ENCODE results near the gene FAM43B.

Gene FAM43B

GRCh38 chr1:20552728-20553445, 514 bp downstream of the FAM43B start:
- no peak for DNase-seq

- no peak for DNase-seq
Observed at GRCh38 chr1:20555025-20555757, 2.8 kb downstream of the FAM43B start.

- DNase-seq, result no peak
Observed at GRCh38 chr1:20555758-20556120, 3.4 kb downstream of the FAM43B start.

- DNase-seq, result no peak
Observed at GRCh38 chr1:20558191-20558590, 5.8 kb downstream of the FAM43B start.

GRCh38 chr1:20560966-20561365, 8.6 kb downstream of the FAM43B start:
- no peak for DNase-seq

- no peak for DNase-seq
Observed at GRCh38 chr1:20565234-20565633, 12.9 kb downstream of the FAM43B start.

- DNase-seq, result no peak
Observed at GRCh38 chr1:20569523-20570098, 17.2 kb downstream of the FAM43B start.

DNA sequence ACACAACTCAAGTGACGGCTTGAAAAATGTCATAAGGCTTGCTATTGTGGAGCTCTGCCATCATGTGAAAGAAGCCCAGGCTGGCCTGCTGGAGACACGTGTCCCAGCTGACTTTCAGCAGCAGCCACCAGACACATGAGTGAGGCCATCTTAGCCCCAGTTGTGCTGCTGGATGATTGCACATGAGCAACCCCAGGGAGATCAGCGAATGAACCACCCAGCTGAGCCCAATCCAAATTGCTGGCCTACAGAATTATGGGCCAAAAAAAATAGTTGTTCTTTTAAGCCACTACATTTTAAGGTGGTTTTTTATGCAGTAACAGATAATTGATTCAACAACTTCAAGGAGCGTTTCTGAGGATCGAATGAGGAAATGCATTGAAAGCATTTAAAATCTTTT, 19.1 kb downstream of the FAM43B start:
- no peak for DNase-seq

GRCh38 chr1:20573987-20574386, 21.6 kb downstream of the FAM43B start:
- no peak for DNase-seq

DNA sequence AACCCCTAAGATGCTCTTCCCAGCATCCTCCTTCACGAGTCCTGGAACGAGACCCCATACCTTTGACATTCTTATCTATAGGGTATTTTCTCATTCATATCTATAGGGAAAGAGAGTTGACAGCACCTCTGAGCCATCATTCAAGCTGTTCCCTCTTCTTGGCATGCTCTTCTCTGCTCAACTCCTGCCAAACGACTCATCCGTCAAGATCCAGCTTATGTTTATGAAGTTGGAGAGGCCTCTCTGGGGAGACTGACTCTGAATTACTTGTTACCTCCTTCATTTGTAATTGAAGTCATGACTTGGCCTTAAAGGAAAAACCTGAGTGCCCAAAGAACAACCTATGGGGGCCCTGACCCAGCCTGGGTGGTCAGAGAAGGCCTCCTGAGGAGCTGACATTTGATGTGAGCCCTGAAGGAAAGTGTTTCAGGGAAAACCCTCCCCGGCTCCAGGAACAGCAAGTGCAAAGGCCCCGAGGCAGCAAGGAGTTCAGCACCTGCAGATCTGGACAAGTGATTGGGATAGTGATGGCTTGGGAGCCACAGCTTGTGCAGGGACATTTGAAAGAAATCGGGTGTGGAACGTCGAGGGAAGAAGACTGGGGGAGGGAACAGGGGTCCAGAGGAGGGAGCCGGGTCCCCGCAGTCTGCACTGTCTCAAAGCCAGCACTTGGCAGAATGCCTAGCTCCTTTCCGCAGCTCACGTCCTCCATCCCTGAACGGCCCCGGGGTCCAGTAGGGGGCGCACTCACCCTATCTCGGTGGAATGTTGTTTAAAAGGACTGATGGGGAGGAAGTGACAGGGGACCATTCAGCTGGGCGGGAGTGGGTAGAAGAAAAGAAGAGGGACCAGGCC, 22.5 kb downstream of the FAM43B start:
- DNase-seq, result peak; percentile 26 to 59

DNA sequence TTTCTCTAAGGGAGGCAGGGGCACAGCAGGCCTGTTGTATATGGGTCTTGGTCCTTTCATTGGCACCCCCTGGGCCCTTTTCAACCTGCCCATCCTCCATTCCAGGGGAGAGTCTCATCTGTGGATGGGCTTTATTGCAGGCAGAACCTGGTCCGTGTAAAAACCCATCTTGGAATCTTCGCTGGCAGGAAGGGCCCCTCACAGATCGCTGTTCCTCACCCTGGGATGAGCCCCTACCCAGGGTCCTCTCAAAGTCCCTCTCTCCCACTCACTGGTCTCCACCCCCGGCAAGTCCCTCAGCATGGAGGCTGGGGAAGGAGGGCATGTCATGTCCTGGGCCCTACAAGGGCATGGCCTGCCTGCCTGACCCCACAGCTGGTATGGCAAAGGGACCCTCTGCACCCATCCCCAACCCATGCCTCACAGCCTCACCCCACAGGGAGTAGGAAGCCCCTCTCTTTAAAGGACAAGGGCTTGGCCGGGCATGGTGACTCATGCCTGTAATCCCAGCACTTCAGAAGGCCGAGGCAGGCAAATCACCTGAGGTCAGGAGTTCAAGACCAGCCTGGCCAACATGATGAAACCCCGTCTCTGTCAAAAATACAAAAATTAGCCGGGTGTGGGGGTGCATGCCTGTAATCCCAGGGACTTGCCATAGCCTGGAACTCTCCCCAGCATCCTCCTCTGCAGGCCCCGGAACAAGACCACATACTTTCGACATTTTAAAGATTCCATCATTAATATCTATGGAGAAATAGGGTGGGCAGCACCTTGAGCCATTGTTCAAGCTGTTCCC, 23.4 kb downstream of the FAM43B start:
- no peak for DNase-seq

- no peak for DNase-seq
Observed at GRCh38 chr1:20578062-20578461, 25.7 kb downstream of the FAM43B start.

- DNase-seq, result no peak
Observed at GRCh38 chr1:20578721-20579395, 26.5 kb downstream of the FAM43B start.

GRCh38 chr1:20584890-20585289, 32.5 kb downstream of the FAM43B start:
- DNase-seq, result no peak

DNA sequence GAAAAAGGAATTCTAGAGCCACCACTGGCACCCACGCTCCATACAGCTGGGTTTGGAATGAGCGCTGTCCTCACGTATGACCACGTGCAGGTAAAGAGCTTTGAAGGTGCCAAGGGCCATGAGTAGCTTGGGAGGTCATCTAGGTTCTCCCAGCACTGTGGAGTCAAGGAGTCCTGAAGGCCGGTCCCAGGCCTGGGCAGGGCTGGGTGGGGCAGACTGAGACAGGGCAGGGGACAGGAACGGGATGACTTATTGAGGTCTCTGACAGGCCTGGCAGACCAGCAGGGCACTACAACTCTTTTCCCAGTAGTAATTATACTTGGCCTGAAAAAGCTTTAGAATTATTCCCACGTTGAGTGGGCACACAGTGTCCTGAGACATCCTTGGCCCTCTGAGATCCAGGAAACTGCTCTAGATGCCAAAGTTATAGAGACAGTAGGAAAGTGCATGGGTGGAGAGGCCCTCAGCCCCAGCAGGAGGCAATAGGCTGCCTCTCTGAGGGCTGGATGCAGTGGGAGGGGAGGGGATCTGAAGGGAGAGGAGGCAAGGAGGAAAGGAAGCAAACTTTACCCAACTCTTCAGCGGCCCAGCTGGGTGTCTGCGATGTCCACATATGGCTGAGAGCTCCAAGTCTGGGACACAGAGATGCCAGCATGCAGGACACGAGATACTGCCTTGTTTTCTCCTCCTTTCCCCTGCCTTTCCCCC, 34.7 kb downstream of the FAM43B start:
- no peak for DNase-seq

GRCh38 chr1:20587661-20588053, 35.3 kb downstream of the FAM43B start:
- DNase-seq, result no peak

DNA sequence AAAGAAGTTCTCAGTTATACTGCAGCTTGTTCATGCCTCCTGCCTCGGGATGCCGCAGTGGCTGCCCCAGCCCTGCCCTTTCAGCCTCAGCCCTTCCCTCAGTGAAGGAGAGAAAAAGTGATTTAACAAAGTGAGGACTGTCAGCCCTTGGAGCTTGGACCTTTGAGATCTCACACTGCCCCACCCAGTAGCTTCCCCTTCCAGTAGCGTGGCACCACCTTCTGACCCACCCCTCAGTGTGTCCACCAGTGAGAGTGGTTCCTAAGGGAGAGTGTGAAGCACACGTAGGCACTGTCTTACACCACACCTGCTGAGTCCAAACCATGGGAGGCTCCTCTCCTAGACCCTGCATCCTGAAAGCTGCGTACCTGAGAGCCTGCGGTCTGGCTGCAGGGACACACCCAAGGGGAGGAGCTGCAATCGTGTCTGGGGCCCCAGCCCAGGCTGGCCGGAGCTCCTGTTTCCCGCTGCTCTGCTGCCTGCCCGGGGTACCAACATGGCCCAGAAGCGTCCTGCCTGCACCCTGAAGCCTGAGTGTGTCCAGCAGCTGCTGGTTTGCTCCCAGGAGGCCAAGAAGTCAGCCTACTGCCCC, 36.4 kb downstream of the FAM43B start, which contains the start of gene CDA:
TSS of gene CDA (plus strand) at position 464 of the 592 bp plus-strand sequence. CDS start at position 497, 33 bp downstream.
- DNase-seq, result no peak

DNA sequence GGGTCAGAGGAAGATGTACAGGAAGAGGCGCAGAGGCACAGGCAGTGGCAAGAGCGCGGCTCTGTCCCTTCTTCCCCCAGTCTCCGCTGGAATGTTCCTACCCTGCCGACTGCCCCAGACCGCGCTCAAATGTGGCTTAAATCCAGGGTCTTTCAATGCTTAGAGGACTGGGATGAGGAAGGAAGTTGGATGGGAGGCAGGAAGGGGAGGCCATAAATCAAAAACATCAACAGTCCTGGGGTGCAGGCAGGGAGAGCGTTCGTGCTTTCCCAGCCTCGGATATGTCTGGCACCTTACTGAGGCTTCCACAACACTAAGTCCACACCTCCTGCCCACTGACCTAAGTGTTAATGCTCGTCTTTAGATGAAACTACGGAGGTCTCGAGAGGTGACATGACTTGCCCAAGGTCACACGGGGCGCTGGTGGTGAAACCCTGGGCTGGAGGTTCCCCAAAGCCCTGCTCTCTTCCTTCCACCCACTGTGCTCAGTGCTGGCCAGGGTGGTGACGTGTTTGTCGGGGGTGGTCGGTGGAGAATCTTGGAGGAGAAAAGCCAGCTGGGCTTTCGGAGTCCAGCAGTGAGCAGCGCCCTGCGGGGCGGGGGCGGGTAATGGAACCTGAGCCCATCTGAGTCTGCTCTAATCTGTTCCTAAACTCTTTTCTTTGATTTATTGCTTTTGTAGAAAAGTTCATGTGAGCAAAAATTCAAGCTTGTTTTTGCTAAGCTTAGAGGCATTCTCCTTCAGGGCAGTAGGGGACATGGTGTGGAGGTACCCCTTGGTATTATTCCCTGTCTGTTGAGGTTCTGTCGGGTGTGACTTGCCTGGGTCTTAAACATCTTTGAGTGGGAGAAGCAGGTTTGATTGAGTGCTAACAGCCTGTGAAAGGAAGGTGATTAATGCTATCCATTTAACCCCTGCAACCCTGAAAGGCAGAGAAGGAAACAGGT, 37.2 kb downstream of the FAM43B start:
- DNase-seq, result no peak

DNA sequence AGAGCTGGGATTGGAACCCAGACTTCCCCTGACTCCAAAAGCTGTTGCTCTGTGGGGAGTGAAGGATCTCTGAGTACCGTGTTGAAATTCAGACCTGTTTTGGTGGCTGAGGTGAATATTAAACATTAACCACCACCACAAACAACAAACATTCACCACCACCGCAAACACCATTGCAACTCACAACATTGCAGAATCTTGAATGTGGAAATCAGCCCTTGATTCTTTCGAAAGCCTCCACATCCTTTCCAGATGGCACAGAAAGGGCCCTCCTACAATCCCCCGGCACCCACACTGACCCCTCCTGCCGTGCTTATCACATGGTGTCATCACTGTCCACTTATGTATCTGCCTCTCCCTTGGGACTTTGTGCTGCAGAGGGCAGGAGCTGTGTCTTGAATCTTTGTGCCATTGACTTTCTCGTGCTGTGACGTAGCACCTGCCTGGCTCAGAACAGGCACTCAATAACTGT, 38.0 kb downstream of the FAM43B start:
- no peak for DNase-seq

Data from NCI-H2081 (cell line).